ENCODE data around the gene SMIM32. TPM values are rescaled to one million over a fixed set of nuclear protein-coding genes. Genes with fewer than 3 reads are reported as not detected.

The SMIM32 gene
- total and polyA plus RNA-seq, 2 of the 13 experiments (the other 11 are each of a cell fraction or from before 2014, with no cell fraction given): 0.15 to 0.20 TPM

- peaks cover 33% of the 10 kb centered on the region for H4K20me1 ChIP-seq (ENCODE audit: insufficient read depth, low read length)
- H3K9me3 ChIP-seq (ENCODE audit: low read length): no peaks in the 10 kb centered on the region
- peaks cover 95% of the 10 kb centered on the region for H3K79me2 ChIP-seq (ENCODE audit: insufficient read depth, low read length)
- intact Hi-C loops (cut with micrococcal nuclease; ENCODE audit: unreplicated experiment): no loop called here
- no peak for ATAC-seq
- H3K9ac ChIP-seq (ENCODE audit: insufficient read depth, low read depth, low read length): no peak overlapping the region
- H3K36me3 ChIP-seq (replicated peaks in 1 of 2; ENCODE audit: control insufficient read depth in 1 of 2, insufficient read depth in 2 of 2, low read length in 2 of 2): peaks cover 9 to 25% of the 10 kb centered on the region in 2 experiments
- POLR2A ChIA-PET: no interaction called here
- in situ Hi-C loops (cut with HindIII; ENCODE audit: extremely low pct_ligation_motif_present, low pct_unique_long_range_greater_than_20kb): no loop called here
- no peak overlapping the region for H3K4me3 ChIP-seq (replicated peaks in 1 of 3; ENCODE audit: insufficient read depth in 1 of 3, low read depth in 2 of 3, low read length in 3 of 3)
- no peaks in the 10 kb centered on the region for H3K27me3 ChIP-seq (ENCODE audit: control insufficient read depth in 1 of 2, insufficient read depth in 2 of 2, low read length in 2 of 2)
- no peak for DNase-seq (ENCODE audit: low spot score)
- 69% methylated on average over 1 of the region's 1 CpG for WGBS (ENCODE audit: low lambda C conversion rate)
- peaks cover 31% of the 10 kb centered on the region for H3K4me1 ChIP-seq (ENCODE audit: insufficient read depth, low read length)
- FAIRE-seq: no peak
- H3K27ac ChIP-seq (ENCODE audit: extremely low read length, insufficient read depth, low read length): no peak overlapping the region
- no TSS peak for BruUV-seq (replicated peaks)
- CTCF ChIA-PET (ENCODE audit: low intra/inter-chr PET ratio, low total read pairs): no interaction called here
- no peak overlapping the region for H3K4me2 ChIP-seq (ENCODE audit: low read depth, low read length)
- H2AFZ ChIP-seq (ENCODE audit: low read length): no peak overlapping the region
- no peak for TF ChIP-seq ZC3H13 (CRISPR knock-in tag; IDR thresholded peaks at IDR 0.05)
- no peak for TF ChIP-seq ZNF383 (CRISPR knock-in tag; IDR thresholded peaks at IDR 0.05; ENCODE audit: borderline replicate concordance)
- no peak for TF ChIP-seq THAP8 (CRISPR knock-in tag; IDR thresholded peaks at IDR 0.05; ENCODE audit: borderline replicate concordance)
- TF ChIP-seq LBX2 (CRISPR knock-in tag; IDR thresholded peaks at IDR 0.05; ENCODE audit: borderline replicate concordance): no peak
- TF ChIP-seq ZNF33B (CRISPR knock-in tag; IDR thresholded peaks at IDR 0.05): no peak
- TF ChIP-seq SOX13 (IDR thresholded peaks at IDR 0.05): no peak
- peak in 1 of 2 experiments; percentile 80; a peak in 2 of 4 replicates for TF ChIP-seq SOX13 (CRISPR knock-in tag; conservative IDR thresholded peaks at IDR 0.05 in 1 of 2, IDR thresholded peaks at IDR 0.05 in 1 of 2)
- TF ChIP-seq FOXA1 (IDR thresholded peaks at IDR 0.05): no peak
- peak; percentile 66; the same call in 1 of the 2 replicates for TF ChIP-seq FOXA1 (CRISPR knock-in tag; IDR thresholded peaks at IDR 0.05)
- TF ChIP-seq PATZ1 (CRISPR knock-in tag; IDR thresholded peaks at IDR 0.05): no peak
- TF ChIP-seq ZBTB25 (CRISPR knock-in tag; IDR thresholded peaks at IDR 0.05): no peak
- peak; percentile 56 for TF ChIP-seq GATAD2A (CRISPR knock-in tag; IDR thresholded peaks at IDR 0.05)
- peak; percentile 20; the same call in 1 of the 2 replicates for TF ChIP-seq ARID5B (CRISPR knock-in tag; IDR thresholded peaks at IDR 0.05)
- no peak for TF ChIP-seq SOX6 (IDR thresholded peaks at IDR 0.05)
- TF ChIP-seq SOX6 (CRISPR knock-in tag; IDR thresholded peaks at IDR 0.05): peak; percentile 60; the same call in 1 of the 2 replicates
- TF ChIP-seq CEBPB (IDR thresholded peaks at IDR 0.05; ENCODE audit: borderline replicate concordance, low read depth, low read length): peak; percentile 75; the same call in 1 of the 2 replicates
- peak; percentile 68; the same call in 1 of the 2 replicates for TF ChIP-seq SOX5 (CRISPR knock-in tag; IDR thresholded peaks at IDR 0.05; ENCODE audit: borderline replicate concordance)
- TF ChIP-seq ZNF792 (CRISPR knock-in tag; IDR thresholded peaks at IDR 0.05): peak; percentile 63; the same call in 1 of the 2 replicates
- TF ChIP-seq FOXP1 (IDR thresholded peaks at IDR 0.05): no peak
- 0 out of 2 replicates have a peak, but pooled peaks have one; percentile 19 for TF ChIP-seq FOXP1 (CRISPR knock-in tag; IDR thresholded peaks at IDR 0.05)
These were observed 43.1 kb downstream of the SMIM32 start for GRCh38 chr5:136149891-136150290.
